Prostate gland (tissue), 2 donors: ENCODE measurements around the gene NKX2-2. TPM values are rescaled to one million over a fixed set of nuclear protein-coding genes. Genes with fewer than 3 reads are reported as not detected.

Experiments used
- DNase-seq: peaks from one replicate; pipeline ENCODE4 v3.0.0-alpha.2; 2019; ENCODE audit warnings: low spot score
- H3K27ac ChIP-seq, 2 donors: fragments of 200-600 bp; sonication (generic); 2 replicates each; pipeline ENCODE4 v1.5.1; 2017 to 2019
- H3K27me3 ChIP-seq: fragments of 200-600 bp; sonication (generic); replicated peaks from 2 replicates; pipeline ENCODE4 v1.5.1; 2019; ENCODE audit not compliant: insufficient read depth
- H3K36me3 ChIP-seq, 2 donors: fragments of 200-600 bp; sonication (generic); 1 replicate in 1 of 2; 2 replicates in 1 of 2; pipeline versions ENCODE4 v1.5.1 to v1.8.1; 2017 to 2019
- H3K4me1 ChIP-seq: fragments of 200-600 bp; sonication (generic); replicated peaks from 2 replicates; pipeline ENCODE4 v1.5.1; 2019
- H3K4me3 ChIP-seq, 2 donors: fragments of 200-600 bp; sonication (generic); 2 replicates each; pipeline ENCODE4 v1.5.1; 2017 to 2019
- H3K9me3 ChIP-seq: fragments of 200-600 bp; sonication (generic); 2 replicates; pipeline ENCODE4 v1.5.1; 2017
- POLR2A ChIP-seq: fragments of 450-650 bp; IDR thresholded peaks from one replicate; pipeline ENCODE4 v1.6.1; 2016; ENCODE audit warnings: antibody characterized with exemption, mild to moderate bottlenecking
- POLR2AphosphoS5 ChIP-seq: sonication (generic); formaldehyde crosslinking; IDR thresholded peaks from one replicate; pipeline ENCODE4 v1.6.1; 2017; ENCODE audit warnings: antibody characterized with exemption
- WGBS: methylation state at CpG from one replicate; pipeline ENCODE4 v1.1.5; 2018; 5-methylcytosine and 5-hydroxymethylcytosine counted together
- intact Hi-C: fragments of 100-400 bp; cut with DNase I; formaldehyde crosslinking; loops from one replicate; pipeline ENCODE4 v1.14.2; 2022
- total RNA-seq, 2 donors: library from RNA; depleted of rRNA; stranded (reverse); fragments of >200 nt; gene quantifications; one replicate each; pipeline ENCODE4 v1.1.0, GENCODE V29; 2016
- TF ChIP-seq, protein P1 (sequence below), 4 experiments: fragments of 200-600 bp in 2 of 4; fragments of 450-650 bp in 2 of 4; sonication (generic) in 2 of 4; IDR thresholded peaks; 1 replicate in 3 of 4; 2 replicates in 1 of 4; pipeline ENCODE4 v1.5.1; 2016 to 2019; ENCODE audit warnings: antibody characterized with exemption in 4 of 4, mild to moderate bottlenecking in 2 of 4, moderate library complexity in 2 of 4

Gene NKX2-2
- total RNA-seq, 2 donors from 2014 or later = 0.14 TPM; not detected in 1

- H3K27me3 ChIP-seq = peaks cover 8% of the 10 kb centered on the region
- no peaks in the 10 kb centered on the region for H3K4me1 ChIP-seq
- intact Hi-C loops = loop anchor here (10.0 kb wide), 1 partner anchor 665 kb away; no protein-coding TSS in a partner anchor
- H3K27ac ChIP-seq = no peak overlapping the region
- no peaks in the 10 kb centered on the region for H3K36me3 ChIP-seq
- DNase-seq = no peak
- no peak overlapping the region for H3K4me3 ChIP-seq
- H3K9me3 ChIP-seq = no peaks in the 10 kb centered on the region
- WGBS = 64% methylated on average over 7 of the region's 7 CpGs
- TF ChIP-seq POLR2AphosphoS5 = no peak
- no peak for TF ChIP-seq POLR2A
- TF ChIP-seq, protein P1, sequence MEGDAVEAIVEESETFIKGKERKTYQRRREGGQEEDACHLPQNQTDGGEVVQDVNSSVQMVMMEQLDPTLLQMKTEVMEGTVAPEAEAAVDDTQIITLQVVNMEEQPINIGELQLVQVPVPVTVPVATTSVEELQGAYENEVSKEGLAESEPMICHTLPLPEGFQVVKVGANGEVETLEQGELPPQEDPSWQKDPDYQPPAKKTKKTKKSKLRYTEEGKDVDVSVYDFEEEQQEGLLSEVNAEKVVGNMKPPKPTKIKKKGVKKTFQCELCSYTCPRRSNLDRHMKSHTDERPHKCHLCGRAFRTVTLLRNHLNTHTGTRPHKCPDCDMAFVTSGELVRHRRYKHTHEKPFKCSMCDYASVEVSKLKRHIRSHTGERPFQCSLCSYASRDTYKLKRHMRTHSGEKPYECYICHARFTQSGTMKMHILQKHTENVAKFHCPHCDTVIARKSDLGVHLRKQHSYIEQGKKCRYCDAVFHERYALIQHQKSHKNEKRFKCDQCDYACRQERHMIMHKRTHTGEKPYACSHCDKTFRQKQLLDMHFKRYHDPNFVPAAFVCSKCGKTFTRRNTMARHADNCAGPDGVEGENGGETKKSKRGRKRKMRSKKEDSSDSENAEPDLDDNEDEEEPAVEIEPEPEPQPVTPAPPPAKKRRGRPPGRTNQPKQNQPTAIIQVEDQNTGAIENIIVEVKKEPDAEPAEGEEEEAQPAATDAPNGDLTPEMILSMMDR (IDR thresholded peaks at IDR 0.05) = no peak
These were observed 14.2 kb downstream of the NKX2-2 start for GRCh38 chr20:21499641-21500040.

DNA sequence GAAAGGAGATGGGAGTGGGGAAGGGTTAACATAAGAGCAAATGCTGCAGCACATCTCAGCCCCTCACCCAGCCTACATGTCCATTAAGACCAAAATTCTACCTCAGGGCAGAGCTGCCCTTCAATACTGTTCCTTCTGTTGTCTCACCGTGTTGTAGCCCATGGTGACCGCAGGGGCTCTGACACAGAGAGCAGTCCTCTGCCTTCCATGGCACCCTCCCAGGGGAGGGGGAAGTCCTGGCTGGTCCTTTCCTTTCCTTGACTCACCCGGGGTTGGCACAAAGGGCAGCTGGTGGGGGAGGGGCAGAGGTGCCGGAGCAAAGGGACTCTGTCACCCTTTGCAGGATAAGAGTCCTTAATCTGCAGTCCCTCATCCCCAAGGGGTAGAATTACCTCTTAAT lies 15.2 kb downstream of the NKX2-2 start:
- TF ChIP-seq, protein P1 (IDR thresholded peaks at IDR 0.05) = no peak
- TF ChIP-seq POLR2AphosphoS5 (no peak), POLR2A (no peak)
- Histone ChIP-seq H3K36me3 (no peaks in the 10 kb centered on the region), H3K9me3 (no peaks in the 10 kb centered on the region), H3K27ac (no peak overlapping the region), H3K4me3 (no peak overlapping the region), H3K27me3 (peaks cover 3% of the 10 kb centered on the region), H3K4me1 (no peaks in the 10 kb centered on the region)
- no peak for DNase-seq
- intact Hi-C loops = no loop called here
- 57% methylated on average over 4 of the region's 4 CpGs for WGBS

DNA sequence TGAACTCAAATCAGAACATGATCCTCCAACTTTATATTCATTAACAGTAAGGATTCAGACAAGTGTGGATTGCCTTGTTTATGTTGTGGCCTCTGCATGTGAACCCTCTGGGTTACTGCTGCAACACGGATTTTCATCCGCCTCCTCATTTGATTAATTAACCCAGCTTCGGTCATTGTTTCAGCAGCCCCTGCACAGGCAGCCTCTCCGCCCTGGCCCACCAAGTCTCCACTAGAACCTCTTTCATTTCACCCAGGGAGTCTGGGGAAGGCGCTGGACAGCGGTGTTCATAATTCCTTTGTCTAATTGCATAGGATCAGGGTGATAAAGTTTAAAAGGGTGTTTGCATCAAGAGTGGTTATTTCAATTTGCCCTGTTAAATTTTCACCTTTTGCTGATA lies 15.7 kb downstream of the NKX2-2 start:
- Histone ChIP-seq H3K4me1 (no peaks in the 10 kb centered on the region), H3K36me3 (no peaks in the 10 kb centered on the region), H3K27ac (no peak overlapping the region), H3K4me3 (no peak overlapping the region), H3K27me3 (peaks cover 3% of the 10 kb centered on the region), H3K9me3 (no peaks in the 10 kb centered on the region)
- 51% methylated on average over 6 of the region's 6 CpGs for WGBS
- intact Hi-C loops = no loop called here
- DNase-seq = no peak
- no peak for TF ChIP-seq POLR2A
- TF ChIP-seq, protein P1 (IDR thresholded peaks at IDR 0.05) = no peak
- no peak for TF ChIP-seq POLR2AphosphoS5

- intact Hi-C loops = no loop called here
- H3K4me1 ChIP-seq = no peaks in the 10 kb centered on the region
- H3K4me3 ChIP-seq = no peak overlapping the region
- DNase-seq = no peak
- no peaks in the 10 kb centered on the region for H3K9me3 ChIP-seq
- H3K27me3 ChIP-seq = peaks cover 3% of the 10 kb centered on the region
- TF ChIP-seq POLR2AphosphoS5 (no peak), POLR2A (no peak)
- TF ChIP-seq, protein P1 (IDR thresholded peaks at IDR 0.05) = no peak
- H3K36me3 ChIP-seq = no peaks in the 10 kb centered on the region
- H3K27ac ChIP-seq = no peak overlapping the region
- WGBS = 88% methylated on average over 5 of the region's 5 CpGs
These were observed 17.4 kb downstream of the NKX2-2 start for GRCh38 chr20:21496452-21496851.

GRCh38 chr20:21493049-21493448 lies 20.8 kb downstream of the NKX2-2 start:
- no peak for TF ChIP-seq POLR2A
- TF ChIP-seq, protein P1 (IDR thresholded peaks at IDR 0.05) = no peak
- no peak for TF ChIP-seq POLR2AphosphoS5
- H3K27ac ChIP-seq = no peak overlapping the region
- no peak overlapping the region for H3K4me3 ChIP-seq
- intact Hi-C loops = no loop called here
- no peak for DNase-seq
- H3K9me3 ChIP-seq = no peaks in the 10 kb centered on the region
- no peaks in the 10 kb centered on the region for H3K36me3 ChIP-seq
- no peaks in the 10 kb centered on the region for H3K27me3 ChIP-seq
- H3K4me1 ChIP-seq = no peaks in the 10 kb centered on the region
- 84% methylated on average over 6 of the region's 6 CpGs for WGBS
